H1 (cell line): ENCODE data around the gene TEX264. TPM values are rescaled to one million over a fixed set of nuclear protein-coding genes. Genes with fewer than 3 reads are reported as not detected.

ENCODE experiments used
- CTCF ChIA-PET: fragments of 300-600 bp; sonication (Branson Sonifier 250); formaldehyde crosslinking; loops from one replicate; lab custom pipeline; 2021; ENCODE audit not compliant: partially characterized antibody; lab: Charles Lee
- POLR2A ChIA-PET: fragments of 300-600 bp; sonication (Branson Sonifier 250); formaldehyde crosslinking; loops from one replicate; lab custom pipeline; 2021; ENCODE audit warnings: inconsistent platforms; ENCODE audit not compliant: partially characterized antibody; lab: Charles Lee
- DNase-seq, 2 experiments: peaks; one replicate each; pipeline versions ENCODE4 v3.0.0 to v3.0.0-alpha.2; 2010 to 2022; ENCODE audit warnings: low spot score in 2 of 2, low read depth in 1 of 2, mixed read lengths in 1 of 2
- FAIRE-seq: peaks from 2 replicates; lab custom pipeline; 2011; peaks lifted over from hg19 to GRCh38; lab: Jason Lieb, UNC
- H2AFZ ChIP-seq: 2 replicates; pipeline ENCODE4 v1.8.1; 2012; ENCODE audit warnings: low read length, inconsistent platforms
- H2AK5ac ChIP-seq: 2 replicates; pipeline ENCODE4 v1.6.1; 2013; ENCODE audit warnings: low read depth, low read length
- H2BK120ac ChIP-seq: replicated peaks from 2 replicates; pipeline ENCODE3; 2013; ENCODE audit warnings: low read depth, low read length, inconsistent platforms
- H2BK12ac ChIP-seq: 2 replicates; pipeline ENCODE4 v1.6.1; 2013; ENCODE audit warnings: low read depth, low read length
- H2BK15ac ChIP-seq: 2 replicates; pipeline ENCODE4 v1.6.1; 2013; ENCODE audit warnings: low read length
- H2BK20ac ChIP-seq: 2 replicates; pipeline ENCODE4 v1.6.1; 2013; ENCODE audit warnings: low read length
- H2BK5ac ChIP-seq: 2 replicates; pipeline ENCODE4 v1.6.1; 2013; ENCODE audit warnings: low read depth, low read length
- H3K14ac ChIP-seq: 2 replicates; pipeline ENCODE4 v1.6.1; 2013; ENCODE audit warnings: inconsistent platforms; ENCODE audit not compliant: insufficient read length
- H3K18ac ChIP-seq: 2 replicates; pipeline ENCODE4 v1.6.1; 2013; ENCODE audit warnings: low read length; ENCODE audit errors: extremely low read depth
- H3K23ac ChIP-seq: 2 replicates; pipeline ENCODE4 v1.6.1; 2013; ENCODE audit warnings: inconsistent platforms; ENCODE audit not compliant: insufficient read length
- H3K23me2 ChIP-seq: 2 replicates; pipeline ENCODE4 v1.6.1; 2013; ENCODE audit warnings: low read depth, low read length
- H3K27ac ChIP-seq: 2 replicates; pipeline ENCODE4 v1.6.1; 2011; ENCODE audit warnings: low read depth, low read length, inconsistent platforms
- H3K27me3 ChIP-seq, 4 experiments: replicated peaks in 1 of 4; 1 replicate in 1 of 4; 2 replicates in 3 of 4; pipeline versions ENCODE4 v1.6.1 to v1.8.1; 2011 to 2013; ENCODE audit warnings: low read length in 3 of 4, mild to moderate bottlenecking in 3 of 4, inconsistent platforms in 2 of 4, mixed read lengths in 2 of 4, moderate library complexity in 1 of 4; ENCODE audit not compliant: control insufficient read depth in 3 of 4, insufficient read depth in 3 of 4; ENCODE audit errors: extremely low read depth in 1 of 4
- H3K36me3 ChIP-seq, 4 experiments: 2 replicates each; pipeline versions ENCODE4 v1.6.1 to v1.8.1; 2011 to 2013; ENCODE audit warnings: mild to moderate bottlenecking in 4 of 4, low read length in 3 of 4, moderate library complexity in 2 of 4, control low read depth in 1 of 4, inconsistent platforms in 1 of 4; ENCODE audit not compliant: insufficient read depth in 4 of 4, control insufficient read depth in 2 of 4
- H3K4ac ChIP-seq: replicated peaks from 2 replicates; pipeline ENCODE3; 2013; ENCODE audit warnings: low read length, low read depth, mixed read lengths, inconsistent platforms; ENCODE audit not compliant: insufficient read length
- H3K4me1 ChIP-seq, 4 experiments: replicated peaks in 1 of 4; 1 replicate in 1 of 4; 2 replicates in 3 of 4; pipeline versions ENCODE4 v1.6.1 to v1.8.1; 2011 to 2013; ENCODE audit warnings: low read length in 3 of 4, inconsistent platforms in 2 of 4, mixed read lengths in 1 of 4; ENCODE audit not compliant: insufficient read depth in 4 of 4, control insufficient read depth in 3 of 4
- H3K4me2 ChIP-seq, 2 experiments: 2 replicates each; pipeline versions ENCODE4 v1.6.1 to v1.8.1; 2011 to 2013; ENCODE audit warnings: low read depth in 2 of 2, low read length in 2 of 2, control low read depth in 1 of 2, inconsistent platforms in 1 of 2, mild to moderate bottlenecking in 1 of 2; ENCODE audit not compliant: insufficient read depth in 1 of 2
- H3K4me3 ChIP-seq, 4 experiments: fragments of 200-600, 300-600 bp in 1 of 4; sonication (generic), shearing (Covaris generic), sonication (Bioruptor Twin) in 1 of 4; 2 replicates each; pipeline versions ENCODE4 v1.5.1 to v1.8.1; 2011 to 2016; ENCODE audit warnings: low read length in 4 of 4, low read depth in 3 of 4, control low read depth in 2 of 4, inconsistent platforms in 2 of 4, mild to moderate bottlenecking in 2 of 4, mixed read lengths in 1 of 4, moderate library complexity in 1 of 4; ENCODE audit not compliant: insufficient read depth in 2 of 4; ENCODE audit errors: extremely low read depth in 1 of 4
- H3K56ac ChIP-seq: replicated peaks from 2 replicates; pipeline ENCODE3; 2013; ENCODE audit warnings: low read depth, mild to moderate bottlenecking, mixed read lengths, low read length, inconsistent platforms; ENCODE audit not compliant: insufficient read length
- H3K79me1 ChIP-seq: 2 replicates; pipeline ENCODE4 v1.6.1; 2013; ENCODE audit warnings: low read depth, low read length, control low read depth
- H3K79me2 ChIP-seq, 2 experiments: 2 replicates each; pipeline versions ENCODE4 v1.6.1 to v1.8.1; 2012 to 2013; ENCODE audit warnings: low read length in 2 of 2, mild to moderate bottlenecking in 2 of 2, inconsistent platforms in 1 of 2; ENCODE audit not compliant: insufficient read depth in 2 of 2, control insufficient read depth in 1 of 2
- H3K9ac ChIP-seq, 4 experiments: replicated peaks in 1 of 4; 1 replicate in 1 of 4; 2 replicates in 3 of 4; pipeline versions ENCODE4 v1.6.1 to v1.8.1; 2011 to 2013; ENCODE audit warnings: low read depth in 3 of 4, low read length in 3 of 4, control low read depth in 2 of 4, mild to moderate bottlenecking in 2 of 4, moderate library complexity in 2 of 4, inconsistent platforms in 1 of 4; ENCODE audit errors: extremely low read depth in 1 of 4
- H3K9me3 ChIP-seq, 2 experiments: 2 replicates each; pipeline versions ENCODE4 v1.6.1 to v1.8.1; 2012 to 2013; ENCODE audit warnings: mild to moderate bottlenecking in 2 of 2, moderate library complexity in 2 of 2, control low read depth in 1 of 2, inconsistent platforms in 1 of 2, low read depth in 1 of 2, low read length in 1 of 2, mixed read lengths in 1 of 2; ENCODE audit not compliant: insufficient read depth in 2 of 2
- H4K20me1 ChIP-seq, 2 experiments: replicated peaks in 1 of 2; 2 replicates each; pipeline versions ENCODE3 to v1.8.1; 2011 to 2013; ENCODE audit warnings: inconsistent platforms in 2 of 2, low read length in 2 of 2, mild to moderate bottlenecking in 1 of 2; ENCODE audit not compliant: insufficient read depth in 2 of 2, control insufficient read depth in 1 of 2
- H4K5ac ChIP-seq: 2 replicates; pipeline ENCODE4 v1.6.1; 2013; ENCODE audit warnings: low read length, low read depth, mixed read lengths, inconsistent platforms; ENCODE audit not compliant: insufficient read length
- H4K8ac ChIP-seq: 2 replicates; pipeline ENCODE4 v1.8.0; 2013; ENCODE audit warnings: mild to moderate bottlenecking, moderate library complexity, low read length, inconsistent platforms; ENCODE audit not compliant: insufficient read depth; ENCODE audit errors: extremely low read depth
- H4K91ac ChIP-seq: replicated peaks from 2 replicates; pipeline ENCODE3; 2013; ENCODE audit warnings: low read length, mixed read lengths, inconsistent platforms; ENCODE audit not compliant: insufficient read length
- CBX5 ChIP-seq: fragments of 300-800, 300-1000 bp; sonication (generic); IDR thresholded peaks from 2 replicates; pipeline ENCODE4 v1.7.1; 2016; ENCODE audit warnings: antibody characterized with exemption, low read length, low read depth
- CEBPB ChIP-seq: IDR thresholded peaks from 2 replicates; pipeline ENCODE4 v1.6.1; 2012; ENCODE audit warnings: low read depth, low read length
- HDAC2 ChIP-seq, 2 experiments: fragments of 300-600 bp in 1 of 2; sonication (generic) in 1 of 2; IDR thresholded peaks; 2 replicates each; pipeline ENCODE4 v1.6.1; 2011 to 2012; ENCODE audit warnings: low read depth in 2 of 2, low read length in 2 of 2, mild to moderate bottlenecking in 2 of 2, moderate library complexity in 2 of 2, borderline replicate concordance in 1 of 2, inconsistent platforms in 1 of 2
- POLR2A ChIP-seq, 2 experiments: IDR thresholded peaks; 1 replicate in 1 of 2; 2 replicates in 1 of 2; pipeline ENCODE4 v1.6.1; 2011; ENCODE audit warnings: low read depth in 2 of 2, low read length in 2 of 2, mild to moderate bottlenecking in 2 of 2; ENCODE audit errors: control extremely low read depth in 1 of 2
- RAD21 ChIP-seq, 2 experiments: IDR thresholded peaks in 1 of 2; conservative IDR thresholded peaks in 1 of 2; 2 replicates each; pipeline ENCODE4 v1.6.1; 2011; ENCODE audit warnings: low read depth in 2 of 2, low read length in 2 of 2, improper control_type of control experiment in 1 of 2, inconsistent platforms in 1 of 2, mild to moderate bottlenecking in 1 of 2, moderate library complexity in 1 of 2
- SRF ChIP-seq: IDR thresholded peaks from 2 replicates; pipeline ENCODE4 v1.6.1; 2011; ENCODE audit warnings: mild to moderate bottlenecking, low read depth, low read length, moderate library complexity
- TAF1 ChIP-seq: IDR thresholded peaks from 2 replicates; pipeline ENCODE4 v1.6.1; 2011; ENCODE audit warnings: mild to moderate bottlenecking, low read depth, low read length
- WGBS, 2 experiments: shearing (Covaris generic) in 1 of 2; methylation state at CpG; one replicate each; pipeline versions ENCODE4 v1.1.6 to v1.1.7; 2013 to 2015; ENCODE audit warnings: low lambda C conversion rate in 2 of 2, mixed read lengths in 2 of 2, inconsistent platforms in 1 of 2, low coverage in 1 of 2, missing lambda C conversion rate in 1 of 2; ENCODE audit not compliant: insufficient replicate concordance in 2 of 2, insufficient coverage in 1 of 2, insufficient read length in 1 of 2; ENCODE audit errors: extremely low coverage in 1 of 2, missing lambda C conversion rate in 1 of 2; 5-methylcytosine and 5-hydroxymethylcytosine counted together
- polyA plus RNA-seq, 7 experiments: library from polyadenylated mRNA; depleted of rRNA in 3 of 7; stranded (reverse) in 5 of 7; unstranded in 2 of 7; fragments of >200 nt in 5 of 7; fragments of 200-250 nt in 2 of 7; gene quantifications; 1 replicate in 5 of 7; 2 replicates in 1 of 7; 4 replicates in 1 of 7; pipeline versions ENCODE4 v1.2.1 to v1.2.3, GENCODE V29; 2011 to 2013; ENCODE audit warnings: missing spikeins in 2 of 7, mixed read lengths in 2 of 7
- total RNA-seq: library from RNA; stranded (reverse); fragmentation: NEBNext Ultra II Directional; extraction: Animal tissue kit (Norgen Biotek cat#: 25700); gene quantifications from 2 replicates; pipeline ENCODE4 v1.2.1, GENCODE V29; 2021

The TEX264 gene
- total and polyA plus RNA-seq, 2 of the 8 experiments (the other 6 are each of a cell fraction or from before 2014, with no cell fraction given): 11.2 to 35.6 TPM

DNA sequence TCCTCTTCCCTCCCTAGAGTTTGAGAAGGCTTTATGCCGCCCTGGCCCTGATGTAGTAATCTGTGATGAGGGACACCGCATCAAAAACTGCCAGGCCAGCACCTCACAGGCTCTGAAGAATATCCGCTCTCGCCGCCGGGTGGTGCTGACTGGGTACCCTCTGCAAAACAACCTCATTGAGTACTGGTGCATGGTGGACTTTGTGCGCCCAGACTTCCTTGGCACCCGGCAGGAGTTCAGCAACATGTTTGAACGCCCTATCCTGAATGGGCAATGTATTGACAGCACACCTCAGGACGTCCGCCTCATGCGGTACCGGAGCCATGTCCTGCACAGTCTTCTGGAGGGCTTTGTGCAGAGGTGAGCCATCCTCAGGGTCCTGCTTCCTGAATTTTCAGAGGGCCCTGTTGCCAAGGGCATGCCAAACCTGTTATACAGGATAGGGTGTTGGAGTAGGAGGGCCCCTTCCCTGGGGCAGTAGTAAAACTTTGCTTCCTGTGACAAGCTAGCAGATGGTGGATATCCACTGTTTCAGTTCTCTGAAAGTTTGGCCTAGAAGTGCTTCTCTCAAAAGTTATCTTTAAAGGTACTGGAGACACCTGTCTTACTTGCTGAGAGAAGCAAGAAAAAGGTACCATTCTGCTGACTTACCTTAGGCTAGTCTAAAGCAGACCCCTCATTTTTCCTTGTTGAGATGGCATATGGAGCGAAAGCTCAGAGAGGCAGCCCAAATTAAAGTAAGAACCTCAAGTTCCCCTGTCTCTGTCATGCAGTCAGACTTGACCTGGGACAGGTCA lies 33.7 kb upstream of the TEX264 start:
- no peak overlapping the region for H4K5ac ChIP-seq
- H3K4me3 ChIP-seq: no peak overlapping the region
- DNase-seq (no peak), FAIRE-seq (no peak)
- H3K4me1 ChIP-seq: no peaks in the 10 kb centered on the region
- POLR2A ChIA-PET: interaction anchor here (1.7 kb wide), 1 partner anchor 136 kb away, joined by 5 read pairs; no protein-coding TSS in a partner anchor
- no peak overlapping the region for H2BK15ac ChIP-seq
- no peaks in the 10 kb centered on the region for H3K9me3 ChIP-seq
- H3K36me3 ChIP-seq: peaks cover 15 to 49% (median 39%) of the 10 kb centered on the region in 4 experiments
- H2AFZ ChIP-seq: no peak overlapping the region
- H2AK5ac ChIP-seq: no peak overlapping the region
- no peak overlapping the region for H3K9ac ChIP-seq
- H2BK120ac ChIP-seq: no peak overlapping the region
- H3K79me2 ChIP-seq: no peaks in the 10 kb centered on the region
- H3K27me3 ChIP-seq: no peaks in the 10 kb centered on the region
- no peak overlapping the region; the same call in 1 of the 2 replicates for H3K27ac ChIP-seq
- no peak overlapping the region for H3K4me2 ChIP-seq
- H3K14ac ChIP-seq: no peak overlapping the region
- CTCF ChIA-PET: interaction anchor here (0.5 to 8.6 kb wide), 20 partner anchors 8 to 184 kb away, joined by 3 to 103 read pairs (median 4); partner anchors contain the start of genes DCAF1 and RAD54L2
- no peaks in the 10 kb centered on the region for H4K20me1 ChIP-seq
- H4K91ac ChIP-seq: no peak overlapping the region
- no peak overlapping the region for H2BK20ac ChIP-seq
- no peaks in the 10 kb centered on the region for H3K79me1 ChIP-seq
- no peak overlapping the region for H3K18ac ChIP-seq
- H3K56ac ChIP-seq: no peak overlapping the region
- no peak overlapping the region for H3K23ac ChIP-seq
- H3K4ac ChIP-seq: no peak overlapping the region
- no peak overlapping the region for H2BK5ac ChIP-seq
- H3K23me2 ChIP-seq: no peaks in the 10 kb centered on the region
- H2BK12ac ChIP-seq: no peak overlapping the region
- 89% methylated on average over 14 of the region's 14 CpGs; no CpG with 5 or more reads in 1 of the 2 experiments for WGBS, 2 experiments
- peak overlapping the region; percentile 43; the same call in 1 of the 2 replicates for H4K8ac ChIP-seq
- no peak for TF ChIP-seq RAD21 (IDR thresholded peaks at IDR 0.05 in 1 of 2, conservative IDR thresholded peaks at IDR 0.05 in 1 of 2; ENCODE audit: low read depth in 2 of 2, low read length in 2 of 2)
- TF ChIP-seq CBX5: no peak
- TF ChIP-seq HDAC2 (IDR thresholded peaks at IDR 0.05; ENCODE audit: borderline replicate concordance in 1 of 2, low read depth in 2 of 2, low read length in 2 of 2): no peak
- TF ChIP-seq TAF1: no peak
- TF ChIP-seq SRF: no peak
- TF ChIP-seq CEBPB: no peak
- no peak for TF ChIP-seq POLR2A (IDR thresholded peaks at IDR 0.05; ENCODE audit: control extremely low read depth in 1 of 2, low read depth in 2 of 2, low read length in 2 of 2)
